ENCODE results near the gene ATF7. TPM values are rescaled to one million over a fixed set of nuclear protein-coding genes. Genes with fewer than 3 reads are reported as not detected.

The ATF7 gene
- total and polyA plus RNA-seq, 2 of the 13 experiments (the other 11 are each of a cell fraction or from before 2014, with no cell fraction given) = 9.6 to 16.2 TPM

DNA sequence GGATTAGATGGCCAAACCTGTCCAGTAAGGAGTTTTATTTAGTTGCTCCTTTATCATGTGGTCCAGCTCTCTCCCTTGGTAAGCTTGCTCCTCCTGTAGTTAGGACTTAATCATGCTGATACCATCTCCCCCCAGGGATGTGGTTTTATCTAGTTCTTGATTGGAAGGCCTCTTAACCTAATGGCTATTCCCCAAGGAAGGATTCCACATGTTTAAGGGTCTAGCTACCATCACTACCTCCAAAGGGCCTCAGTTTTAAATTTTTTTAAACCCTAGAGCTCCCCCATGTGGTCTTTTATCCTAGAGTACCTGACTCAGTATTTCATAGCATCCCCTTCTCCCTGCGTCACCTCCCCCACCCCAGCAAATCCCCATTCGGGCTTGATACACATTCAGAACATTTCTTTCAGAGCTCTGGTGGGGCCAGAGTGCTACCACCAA, 149.4 kb downstream of the ATF7 start:
- H2AFZ ChIP-seq (ENCODE audit: low read length) = no peak overlapping the region
- H3K9me3 ChIP-seq (ENCODE audit: low read length) = no peaks in the 10 kb centered on the region
- CTCF ChIA-PET (ENCODE audit: low intra/inter-chr PET ratio, low total read pairs) = no interaction called here
- ATAC-seq = peak; percentile 43
- POLR2A ChIA-PET = interaction anchor here (0.8 to 1.7 kb wide), 4 partner anchors 20 to 97 kb away, joined by 3 to 8 read pairs (median 4); partner anchors contain the start of genes SP1 and TARBP2
- H3K79me2 ChIP-seq (ENCODE audit: insufficient read depth, low read length) = peaks cover 21% of the 10 kb centered on the region
- peaks cover 39% of the 10 kb centered on the region for H4K20me1 ChIP-seq (ENCODE audit: insufficient read depth, low read length)
- H3K36me3 ChIP-seq (replicated peaks in 1 of 2; ENCODE audit: control insufficient read depth in 1 of 2, insufficient read depth in 2 of 2, low read length in 2 of 2) = peaks cover 38 to 90% of the 10 kb centered on the region in 2 experiments
- no peak overlapping the region for H3K4me2 ChIP-seq (ENCODE audit: low read depth, low read length)
- no peaks in the 10 kb centered on the region for H3K27me3 ChIP-seq (ENCODE audit: control insufficient read depth in 1 of 2, insufficient read depth in 2 of 2, low read length in 2 of 2)
- no peak for FAIRE-seq
- TF ChIP-seq RBFOX2 (IDR thresholded peaks at IDR 0.05; ENCODE audit: low read depth, low read length) = peak; percentile 14; the same call in 1 of the 2 replicates
- no peak for TF ChIP-seq DMTF1 (CRISPR knock-in tag; IDR thresholded peaks at IDR 0.05)
- TF ChIP-seq ZNF281 (CRISPR knock-in tag; IDR thresholded peaks at IDR 0.05; ENCODE audit: borderline replicate concordance) = 0 out of 2 replicates have a peak, but pooled peaks have one; percentile 27
- peak; percentile 59 for TF ChIP-seq RBM22 (optimal IDR thresholded peaks at IDR 0.05; ENCODE audit: low read length)
- TF ChIP-seq POLR2AphosphoS2 (IDR thresholded peaks at IDR 0.05; ENCODE audit: low read depth, low read length) = peak; percentile 10; the same call in 1 of the 2 replicates
- TF ChIP-seq ELF1 (CRISPR knock-in tag; IDR thresholded peaks at IDR 0.05) = no peak
- peak; percentile 22 for TF ChIP-seq CTCF (CRISPR knock-in tag; IDR thresholded peaks at IDR 0.05)
- H3K4me1 ChIP-seq (ENCODE audit: insufficient read depth, low read length) = no peaks in the 10 kb centered on the region
- in situ Hi-C loops (cut with HindIII; ENCODE audit: extremely low pct_ligation_motif_present, low pct_unique_long_range_greater_than_20kb) (no loop called here), intact Hi-C loops (cut with micrococcal nuclease; ENCODE audit: unreplicated experiment) (no loop called here)
- no peak overlapping the region for H3K4me3 ChIP-seq (replicated peaks in 1 of 3; ENCODE audit: insufficient read depth in 1 of 3, low read depth in 2 of 3, low read length in 3 of 3)
- no TSS peak for BruUV-seq (replicated peaks)
- H3K27ac ChIP-seq (ENCODE audit: extremely low read length, insufficient read depth, low read length) = no peak overlapping the region
- no peak overlapping the region for H3K9ac ChIP-seq (ENCODE audit: insufficient read depth, low read depth, low read length)
- no peak for DNase-seq (ENCODE audit: low spot score)
- WGBS (ENCODE audit: low lambda C conversion rate) = 91% methylated on average over 2 of the region's 2 CpGs

All from HepG2 (cell line).